Mammary epithelial cell (primary cell): Measurements from ENCODE around the gene CIAO1.

ENCODE experiments used
- EZH2 ChIP-seq: IDR thresholded peaks from 2 replicates; pipeline ENCODE4 v1.6.1; 2012; ENCODE audit warnings: low read length, inconsistent platforms, borderline replicate concordance
- TF ChIP-seq, protein P1 (sequence below), 2 donors: IDR thresholded peaks in 1 of 2; conservative IDR thresholded peaks in 1 of 2; 2 replicates each; pipeline ENCODE4 v1.5.1; 2011 to 2012; ENCODE audit warnings: inconsistent platforms in 2 of 2, low read length in 2 of 2, mild to moderate bottlenecking in 2 of 2, control low read depth in 1 of 2, low read depth in 1 of 2; ENCODE audit not compliant: insufficient read depth in 1 of 2; ENCODE audit errors: extremely low read depth in 1 of 2

GRCh38 chr2:96241227-96241626, 24.8 kb upstream of the CIAO1 start:
- TF ChIP-seq, protein P1, sequence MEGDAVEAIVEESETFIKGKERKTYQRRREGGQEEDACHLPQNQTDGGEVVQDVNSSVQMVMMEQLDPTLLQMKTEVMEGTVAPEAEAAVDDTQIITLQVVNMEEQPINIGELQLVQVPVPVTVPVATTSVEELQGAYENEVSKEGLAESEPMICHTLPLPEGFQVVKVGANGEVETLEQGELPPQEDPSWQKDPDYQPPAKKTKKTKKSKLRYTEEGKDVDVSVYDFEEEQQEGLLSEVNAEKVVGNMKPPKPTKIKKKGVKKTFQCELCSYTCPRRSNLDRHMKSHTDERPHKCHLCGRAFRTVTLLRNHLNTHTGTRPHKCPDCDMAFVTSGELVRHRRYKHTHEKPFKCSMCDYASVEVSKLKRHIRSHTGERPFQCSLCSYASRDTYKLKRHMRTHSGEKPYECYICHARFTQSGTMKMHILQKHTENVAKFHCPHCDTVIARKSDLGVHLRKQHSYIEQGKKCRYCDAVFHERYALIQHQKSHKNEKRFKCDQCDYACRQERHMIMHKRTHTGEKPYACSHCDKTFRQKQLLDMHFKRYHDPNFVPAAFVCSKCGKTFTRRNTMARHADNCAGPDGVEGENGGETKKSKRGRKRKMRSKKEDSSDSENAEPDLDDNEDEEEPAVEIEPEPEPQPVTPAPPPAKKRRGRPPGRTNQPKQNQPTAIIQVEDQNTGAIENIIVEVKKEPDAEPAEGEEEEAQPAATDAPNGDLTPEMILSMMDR (conservative IDR thresholded peaks at IDR 0.05 in 1 of 2, IDR thresholded peaks at IDR 0.05 in 1 of 2; ENCODE audit: extremely low read depth in 1 of 2, insufficient read depth in 1 of 2, low read depth in 1 of 2, low read length in 2 of 2): no peak
- TF ChIP-seq EZH2: no peak
